HFF-Myc (cell line): ENCODE data around the gene ASB18.

ENCODE experiments used
- DNase-seq: peaks from one replicate; pipeline ENCODE4 v3.0.0-alpha.2; 2011; ENCODE audit warnings: low read depth; ENCODE audit errors: extremely low read depth
- H3K4me3 ChIP-seq: replicated peaks from 2 replicates; pipeline ENCODE4 v1.5.1; 2011; ENCODE audit warnings: low read depth, mild to moderate bottlenecking, control low read depth, low read length
- TF ChIP-seq, protein P1 (sequence below): IDR thresholded peaks from 2 replicates; pipeline ENCODE4 v1.5.1; 2012; ENCODE audit warnings: mild to moderate bottlenecking, low read depth, low read length, control low read depth; ENCODE audit errors: missing control alignments

Gene ASB18

DNA sequence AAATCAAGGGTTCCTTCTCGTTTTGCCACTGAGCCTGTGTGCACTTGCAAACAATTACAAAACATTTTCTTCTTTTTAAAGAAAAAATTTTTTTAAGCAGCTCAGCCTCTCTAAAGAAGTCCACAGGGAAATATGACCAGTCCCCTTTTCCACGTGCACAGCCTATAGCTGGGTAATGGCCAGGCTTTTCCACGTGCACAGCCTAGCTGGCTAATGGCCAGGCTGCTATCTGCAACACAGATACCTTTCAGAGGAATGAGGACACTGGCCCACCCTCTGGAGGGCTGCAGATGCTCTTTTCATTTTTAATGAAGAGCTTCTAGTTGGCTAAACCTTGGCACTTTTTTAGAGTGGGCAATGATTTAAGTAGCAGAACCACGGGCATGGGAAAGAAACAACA lies 46.3 kb downstream of the ASB18 start:
- DNase-seq, result no peak
- TF ChIP-seq, protein P1, sequence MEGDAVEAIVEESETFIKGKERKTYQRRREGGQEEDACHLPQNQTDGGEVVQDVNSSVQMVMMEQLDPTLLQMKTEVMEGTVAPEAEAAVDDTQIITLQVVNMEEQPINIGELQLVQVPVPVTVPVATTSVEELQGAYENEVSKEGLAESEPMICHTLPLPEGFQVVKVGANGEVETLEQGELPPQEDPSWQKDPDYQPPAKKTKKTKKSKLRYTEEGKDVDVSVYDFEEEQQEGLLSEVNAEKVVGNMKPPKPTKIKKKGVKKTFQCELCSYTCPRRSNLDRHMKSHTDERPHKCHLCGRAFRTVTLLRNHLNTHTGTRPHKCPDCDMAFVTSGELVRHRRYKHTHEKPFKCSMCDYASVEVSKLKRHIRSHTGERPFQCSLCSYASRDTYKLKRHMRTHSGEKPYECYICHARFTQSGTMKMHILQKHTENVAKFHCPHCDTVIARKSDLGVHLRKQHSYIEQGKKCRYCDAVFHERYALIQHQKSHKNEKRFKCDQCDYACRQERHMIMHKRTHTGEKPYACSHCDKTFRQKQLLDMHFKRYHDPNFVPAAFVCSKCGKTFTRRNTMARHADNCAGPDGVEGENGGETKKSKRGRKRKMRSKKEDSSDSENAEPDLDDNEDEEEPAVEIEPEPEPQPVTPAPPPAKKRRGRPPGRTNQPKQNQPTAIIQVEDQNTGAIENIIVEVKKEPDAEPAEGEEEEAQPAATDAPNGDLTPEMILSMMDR, result no peak
- H3K4me3 ChIP-seq, result no peak overlapping the region

DNA sequence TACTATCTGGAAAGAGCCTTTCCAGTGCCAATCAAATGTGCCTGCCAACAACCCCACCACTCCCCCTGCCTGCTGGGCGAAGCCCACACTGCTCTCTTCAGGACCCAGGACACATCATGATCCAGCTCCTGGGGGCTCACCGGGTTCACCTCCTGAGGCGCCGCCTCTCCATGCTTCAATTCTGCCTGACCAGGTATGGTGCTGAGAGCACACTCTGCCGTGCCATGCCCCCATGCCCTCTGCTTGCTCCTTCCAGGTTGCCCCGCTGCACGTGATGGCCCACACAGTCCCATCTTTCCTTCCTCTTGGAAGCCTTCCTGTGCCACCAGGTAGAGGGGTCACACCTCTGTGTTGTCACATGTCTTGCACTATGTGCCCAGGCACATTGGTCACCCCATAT lies 47.5 kb downstream of the ASB18 start:
- TF ChIP-seq, protein P1, result no peak
- no peak for DNase-seq
- H3K4me3 ChIP-seq, result no peak overlapping the region

DNA sequence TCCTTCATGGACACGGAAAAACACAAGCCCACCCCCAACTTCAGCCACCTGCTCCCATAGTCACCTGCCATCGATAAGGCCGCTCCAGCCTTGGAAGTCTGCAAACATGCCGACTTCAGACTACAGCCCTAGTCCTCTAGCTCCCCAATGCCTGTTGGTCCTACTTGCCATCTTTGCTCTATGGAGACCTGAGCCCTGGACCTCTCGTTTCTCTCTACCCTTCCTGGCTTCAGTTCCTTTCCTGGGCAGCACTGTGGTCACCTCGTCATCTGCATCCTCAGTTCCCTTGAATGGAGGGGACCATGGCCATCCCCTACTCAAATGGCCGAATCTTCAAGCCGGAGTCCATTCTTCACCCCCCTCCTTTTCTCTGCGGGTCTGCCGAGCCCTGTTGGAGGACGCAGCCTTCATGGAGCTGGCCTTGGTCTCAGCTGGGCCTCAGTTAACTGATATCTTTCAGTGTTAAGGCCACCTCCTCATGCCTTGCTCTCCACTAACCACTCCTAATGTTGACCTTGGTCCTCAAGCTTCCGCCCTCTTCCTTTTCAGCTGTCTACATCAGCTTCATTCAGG lies 48.4 kb downstream of the ASB18 start:
- TF ChIP-seq, protein P1, result no peak
- no peak overlapping the region for H3K4me3 ChIP-seq

DNA sequence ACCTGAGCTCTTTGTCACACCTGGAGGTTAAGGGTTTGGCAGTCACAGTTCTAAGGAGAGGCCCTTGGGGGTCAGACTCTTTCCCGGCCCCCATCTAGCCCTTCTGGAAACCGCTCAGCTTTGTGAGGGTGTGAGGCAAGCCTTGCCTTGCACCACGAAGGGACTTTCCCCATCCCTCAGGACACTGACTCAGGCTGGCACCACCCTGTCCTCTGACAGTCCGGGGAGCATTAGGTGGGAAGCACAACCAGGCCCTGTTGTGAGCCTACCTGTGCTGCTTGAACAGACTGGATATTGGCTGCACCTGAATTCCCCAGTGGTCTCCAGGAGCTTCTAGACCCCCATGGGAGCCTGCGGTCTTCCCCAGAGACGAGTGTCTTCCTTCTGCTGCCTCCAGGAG lies 49.0 kb downstream of the ASB18 start:
- TF ChIP-seq, protein P1, result no peak
- DNase-seq, result no peak
- no peak overlapping the region for H3K4me3 ChIP-seq

More for the DNA sequence above, 48.4 kb downstream of the ASB18 start:
- no peak for DNase-seq

DNA sequence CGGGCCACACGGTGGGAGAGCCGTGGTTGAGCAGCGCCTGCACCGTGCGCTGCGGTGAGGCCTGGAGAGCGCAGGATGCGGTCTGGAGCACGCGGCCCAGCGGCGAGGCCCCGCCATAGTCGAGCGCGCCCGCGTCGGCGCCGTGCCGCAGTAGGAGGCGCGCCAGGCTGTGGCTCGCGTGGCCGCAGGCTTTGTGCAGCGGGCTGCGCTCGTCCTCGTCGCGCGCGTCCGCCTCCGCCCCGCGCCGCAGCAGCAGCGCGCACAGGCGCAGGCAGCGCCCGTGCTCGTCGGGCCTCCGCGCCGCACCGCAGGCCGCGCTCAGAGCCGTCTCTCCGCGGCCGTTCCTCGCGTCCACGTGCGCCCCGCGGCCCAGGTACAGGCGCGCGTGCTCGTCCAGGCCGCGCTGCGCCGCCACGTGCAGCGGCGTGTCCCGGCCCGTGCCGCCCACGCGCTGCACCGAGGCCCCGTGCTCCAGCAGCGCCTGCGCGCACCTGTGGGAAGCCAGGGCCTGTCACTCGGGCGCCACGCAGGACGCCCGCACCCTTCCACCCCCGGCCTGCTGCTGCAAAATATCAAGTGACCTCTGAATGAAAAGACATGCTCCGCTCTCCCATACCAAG lies 49.7 kb downstream of the ASB18 start:
- no peak for DNase-seq

DNA sequence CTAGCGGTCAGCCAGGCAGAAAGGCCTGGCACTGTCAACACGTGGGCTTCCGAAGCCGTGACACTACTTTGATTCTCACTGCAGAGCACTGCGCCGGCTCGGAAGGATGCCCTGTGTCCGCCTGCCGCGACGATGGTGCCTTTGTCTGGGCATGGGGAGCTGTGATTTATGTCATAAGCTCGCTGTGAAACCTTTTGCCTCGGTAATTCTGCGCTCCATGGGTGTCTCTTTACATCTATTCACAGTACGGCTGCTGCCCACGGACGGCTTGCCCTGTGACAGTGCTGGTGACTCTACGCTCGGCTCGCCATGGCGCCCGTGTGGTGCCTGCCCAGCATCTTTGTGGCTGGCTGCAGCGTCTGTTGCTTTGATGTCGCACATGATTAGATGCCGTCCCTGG lies 52.9 kb downstream of the ASB18 start:
- no peak overlapping the region for H3K4me3 ChIP-seq
- TF ChIP-seq, protein P1, result no peak
- no peak for DNase-seq

More for the DNA sequence above, 49.7 kb downstream of the ASB18 start:
- no peak overlapping the region for H3K4me3 ChIP-seq
- TF ChIP-seq, protein P1, result no peak
